Common myeloid progenitor, CD34-positive (primary cell): ENCODE measurements around the gene BLOC1S3.

ENCODE experiments used
- CTCF ChIA-PET: fragments of 350-600 bp; sonication (Branson Sonifier 250); formaldehyde crosslinking; loops from one replicate; lab custom pipeline; 2021; ENCODE audit warnings: antibody characterized with exemption; lab: Charles Lee
- POLR2A ChIA-PET: fragments of 350-600 bp; sonication (Branson Sonifier 250); formaldehyde crosslinking; loops from one replicate; lab custom pipeline; 2021; ENCODE audit warnings: antibody characterized with exemption; lab: Charles Lee
- DNase-seq, 3 donors: peaks; one replicate each; pipeline versions ENCODE4 v3.0.0 to v3.0.0-alpha.2; 2013
- H3K27ac ChIP-seq, 2 experiments: 1 replicate in 1 of 2; 2 replicates in 1 of 2; pipeline ENCODE4 v1.7.0; 2013; ENCODE audit warnings: inconsistent platforms in 2 of 2, low read length in 2 of 2, mild to moderate bottlenecking in 2 of 2, low read depth in 1 of 2, moderate library complexity in 1 of 2; ENCODE audit not compliant: severe bottlenecking in 2 of 2, insufficient read depth in 1 of 2, poor library complexity in 1 of 2
- H3K27me3 ChIP-seq, 5 experiments: replicated peaks in 2 of 5; 1 replicate in 3 of 5; 2 replicates in 2 of 5; pipeline versions ENCODE4 v1.6.1 to v1.7.0; 2013; ENCODE audit warnings: low read length in 4 of 5, mild to moderate bottlenecking in 2 of 5, moderate library complexity in 2 of 5, inconsistent platforms in 1 of 5; ENCODE audit not compliant: insufficient read depth in 5 of 5, control insufficient read depth in 4 of 5
- H3K36me3 ChIP-seq, 4 experiments: 1 replicate in 2 of 4; 2 replicates in 2 of 4; pipeline versions ENCODE4 v1.6.1 to v1.7.0; 2013; ENCODE audit warnings: low read length in 3 of 4, control low read depth in 1 of 4, mild to moderate bottlenecking in 1 of 4; ENCODE audit not compliant: control insufficient read depth in 4 of 4, insufficient read depth in 4 of 4
- H3K4me1 ChIP-seq, 4 experiments: 1 replicate in 3 of 4; 2 replicates in 1 of 4; pipeline versions ENCODE4 v1.6.1 to v1.7.1; 2013; ENCODE audit warnings: low read length in 3 of 4, mild to moderate bottlenecking in 3 of 4, control low read depth in 1 of 4, inconsistent platforms in 1 of 4, moderate library complexity in 1 of 4; ENCODE audit not compliant: control insufficient read depth in 4 of 4, insufficient read depth in 4 of 4; ENCODE audit errors: control extremely low read depth in 1 of 4
- H3K4me3 ChIP-seq, 7 experiments: 1 replicate in 4 of 7; 2 replicates in 3 of 7; pipeline versions ENCODE4 v1.5.1 to v1.7.0; 2013; ENCODE audit warnings: mild to moderate bottlenecking in 7 of 7, low read length in 6 of 7, moderate library complexity in 6 of 7, inconsistent platforms in 2 of 7, low read depth in 2 of 7, control low read depth in 1 of 7; ENCODE audit not compliant: insufficient read depth in 4 of 7, control insufficient read depth in 1 of 7; ENCODE audit errors: extremely low read depth in 1 of 7
- H3K9me3 ChIP-seq, 5 experiments: 1 replicate in 4 of 5; 2 replicates in 1 of 5; pipeline versions ENCODE4 v1.6.1 to v1.7.1; 2013; ENCODE audit warnings: low read length in 4 of 5, mild to moderate bottlenecking in 2 of 5, inconsistent platforms in 1 of 5, low read depth in 1 of 5, moderate library complexity in 1 of 5; ENCODE audit not compliant: control insufficient read depth in 4 of 5, insufficient read depth in 2 of 5; ENCODE audit errors: control extremely low read depth in 1 of 5
- WGBS: methylation state at CpG from one replicate; pipeline ENCODE4 v1.1.5; 2013; ENCODE audit not compliant: insufficient coverage; 5-methylcytosine and 5-hydroxymethylcytosine counted together

BLOC1S3 gene

DNA sequence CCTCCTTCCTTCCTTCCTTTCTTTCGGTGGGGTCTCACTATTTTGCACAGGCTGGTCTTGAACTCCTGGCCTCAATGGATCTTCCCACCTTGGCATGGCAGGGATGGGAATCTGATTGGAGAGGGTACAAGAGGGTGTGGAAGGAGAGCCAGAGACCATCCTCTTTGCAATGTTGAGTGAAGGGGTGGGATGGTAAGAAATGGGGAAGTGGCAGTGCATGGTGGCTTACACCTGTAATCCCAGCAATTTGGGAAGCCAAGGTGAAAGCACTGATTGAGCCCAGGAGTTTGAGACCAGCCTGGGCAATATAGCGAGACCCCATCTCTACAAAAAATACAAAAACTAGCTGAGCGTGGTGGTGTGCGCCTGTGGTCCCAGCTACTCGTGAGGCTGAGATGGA, 5.5 kb downstream of the BLOC1S3 start:
- CTCF ChIA-PET, result interaction anchor here (1.1 to 2.3 kb wide), 3 partner anchors 8 to 44 kb away, joined by 3 to 9 read pairs (median 4); no protein-coding TSS in a partner anchor
- Histone ChIP-seq H3K36me3 (peaks cover 0 to 8% (median 4%) of the 10 kb centered on the region in 4 experiments), H3K27me3 (no peaks in the 10 kb centered on the region), H3K27ac (no peak overlapping the region), H3K4me1 (peaks cover 0 to 30% (median 22%) of the 10 kb centered on the region in 4 experiments), H3K4me3 (no peak overlapping the region), H3K9me3 (no peaks in the 10 kb centered on the region)
- POLR2A ChIA-PET, result no interaction called here
- WGBS, result 100% methylated on average over 4 of the region's 5 CpGs
- no peak for DNase-seq

DNA sequence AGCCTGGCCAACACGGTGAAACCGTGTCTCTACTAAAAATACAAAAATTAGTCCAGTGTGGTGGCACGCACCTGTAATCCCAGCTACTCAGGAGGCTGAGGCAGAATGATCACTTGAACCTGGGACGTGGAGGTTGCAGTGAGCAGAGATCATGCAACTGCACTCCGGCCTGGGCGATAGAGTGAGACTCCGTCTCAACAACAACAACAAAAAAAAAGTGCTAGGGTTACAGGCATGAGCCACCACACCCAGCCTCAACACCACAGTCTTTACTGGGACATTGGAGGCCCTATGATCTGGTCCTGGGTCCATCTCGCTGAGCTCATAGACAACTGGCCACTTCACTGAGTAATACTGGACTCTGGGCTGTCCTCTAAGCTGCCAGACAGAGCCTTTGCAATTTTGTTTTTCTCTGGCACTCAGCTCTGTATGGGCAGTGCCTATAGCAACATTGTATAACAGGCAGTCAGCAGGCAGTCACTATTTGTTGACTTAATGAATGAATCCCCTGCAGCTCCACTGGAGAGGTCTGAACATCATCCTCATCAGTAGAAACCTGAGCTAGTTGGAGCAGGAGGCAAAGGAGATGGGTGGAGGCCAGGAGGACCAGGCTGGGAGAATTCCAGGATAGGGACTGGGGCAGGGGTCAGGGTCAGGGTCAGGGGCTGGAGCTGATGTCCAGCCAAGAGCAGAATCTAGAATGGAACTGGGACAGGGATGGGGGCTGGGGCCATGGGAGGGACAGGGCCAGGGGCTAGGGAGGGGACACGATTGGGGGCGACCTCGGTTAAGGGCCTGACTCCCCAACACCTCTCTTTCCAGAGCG, 8.1 kb downstream of the BLOC1S3 start:
- 93% methylated on average over 7 of the region's 12 CpGs for WGBS
- H3K4me3 ChIP-seq, result no peak overlapping the region
- no peak for DNase-seq
- ChIA-PET CTCF (interaction anchor here (0.7 to 2.6 kb wide), 9 partner anchors 9 to 107 kb away, joined by 3 to 15 read pairs (median 4); partner anchors contain the start of gene GEMIN7), POLR2A (interaction anchor here (0.5 kb wide), 1 partner anchor 1493 kb away, joined by 3 read pairs; no protein-coding TSS in a partner anchor)
- peaks cover 0 to under 1% (median under 1%) of the 10 kb centered on the region in 4 experiments for H3K36me3 ChIP-seq
- no peak overlapping the region for H3K27ac ChIP-seq
- H3K27me3 ChIP-seq, result no peaks in the 10 kb centered on the region
- H3K4me1 ChIP-seq, result peaks cover 0 to 14% (median 11%) of the 10 kb centered on the region in 4 experiments
- H3K9me3 ChIP-seq, result no peaks in the 10 kb centered on the region

DNA sequence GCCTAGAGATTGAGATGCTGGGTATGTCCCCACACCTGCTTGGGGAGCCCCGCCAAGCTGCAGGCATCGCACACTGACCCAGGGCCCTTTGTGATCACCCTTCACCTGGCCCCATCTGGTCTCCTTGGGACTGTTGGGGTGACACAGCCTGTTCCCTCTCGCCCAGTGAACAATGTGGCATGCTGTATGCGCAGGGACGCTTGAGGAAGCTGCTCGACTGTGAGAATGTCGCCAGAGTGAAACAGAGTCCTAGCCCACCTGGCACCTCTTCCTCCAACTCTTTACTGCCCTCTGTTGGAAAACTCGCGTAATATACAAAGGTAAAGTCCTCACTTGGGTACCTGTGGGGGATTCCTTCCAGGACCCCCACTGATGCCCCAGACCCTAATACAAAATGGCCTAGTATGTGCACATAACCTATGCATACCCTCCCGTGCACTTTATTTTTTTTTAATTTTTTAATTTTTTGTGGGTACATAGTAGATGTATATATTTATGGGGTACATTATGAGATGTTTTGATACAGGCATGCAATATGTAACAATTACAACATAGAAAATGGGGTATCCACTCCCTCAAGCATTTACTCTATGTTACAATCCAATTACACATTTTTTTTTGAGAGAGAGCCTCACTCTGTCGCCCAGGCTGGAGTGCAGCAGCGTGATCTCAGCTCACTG, 9.0 kb downstream of the BLOC1S3 start:
- Histone ChIP-seq H3K27ac (no peak overlapping the region), H3K27me3 (no peaks in the 10 kb centered on the region), H3K4me1 (peaks cover 0 to 14% (median 11%) of the 10 kb centered on the region in 4 experiments), H3K9me3 (no peaks in the 10 kb centered on the region), H3K36me3 (no peaks in the 10 kb centered on the region), H3K4me3 (no peak overlapping the region)
- CTCF ChIA-PET, result interaction anchor here (0.7 to 2.6 kb wide), 7 partner anchors 8 to 108 kb away, joined by 3 to 15 read pairs (median 4); partner anchors contain the start of gene GEMIN7
- POLR2A ChIA-PET, result no interaction called here
- 47% methylated on average over 9 of the region's 12 CpGs for WGBS
- peak; percentile 42 to 67 (median 62) for DNase-seq

DNA sequence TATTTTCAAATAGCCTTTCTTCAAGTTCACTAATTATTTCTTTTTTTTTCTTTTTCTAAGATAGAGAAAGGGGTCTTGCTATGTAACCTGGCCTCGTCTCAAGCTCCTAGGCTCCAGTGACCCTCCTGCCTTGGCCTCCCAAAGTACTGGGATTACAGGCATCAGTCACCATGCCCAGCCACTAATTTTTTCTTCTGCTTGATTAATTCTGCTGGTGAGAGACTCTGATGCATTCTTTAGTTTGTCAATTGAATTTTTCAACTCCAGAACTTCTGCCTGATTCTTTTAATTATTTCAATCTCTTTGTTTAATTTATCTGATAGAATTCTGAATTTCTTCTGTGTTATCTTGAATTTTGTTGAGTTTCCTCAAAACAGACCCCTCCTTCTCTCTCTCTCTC, 11.4 kb downstream of the BLOC1S3 start:
- POLR2A ChIA-PET, result no interaction called here
- H3K9me3 ChIP-seq, result no peaks in the 10 kb centered on the region
- H3K36me3 ChIP-seq, result no peaks in the 10 kb centered on the region
- H3K27ac ChIP-seq, result no peak overlapping the region
- no peak overlapping the region for H3K4me3 ChIP-seq
- peaks cover 0 to 7% (median 5%) of the 10 kb centered on the region in 4 experiments for H3K4me1 ChIP-seq
- no CpG with 5 or more reads among the region's 1 CpG for WGBS
- CTCF ChIA-PET, result no interaction called here
- no peak for DNase-seq
- no peaks in the 10 kb centered on the region for H3K27me3 ChIP-seq

DNA sequence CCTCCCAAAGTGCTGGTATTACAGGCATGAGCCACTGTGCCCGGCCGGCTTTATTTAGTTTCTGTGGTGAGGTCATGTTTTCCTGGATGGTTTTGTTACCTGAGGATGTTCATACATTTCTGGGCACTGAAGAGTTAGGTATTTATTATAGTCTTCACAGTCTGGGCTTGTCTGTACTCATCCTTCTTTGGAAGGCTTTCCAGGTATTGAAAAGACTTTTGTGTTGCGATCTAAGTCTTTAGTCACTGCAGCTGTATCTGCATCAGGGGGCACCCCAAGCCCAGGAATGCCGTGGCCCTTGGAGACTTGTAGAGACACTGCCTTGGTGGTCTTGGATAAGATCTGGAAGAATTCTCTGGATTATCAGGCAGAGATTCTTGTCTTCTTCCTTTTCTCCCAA, 12.8 kb downstream of the BLOC1S3 start:
- H3K36me3 ChIP-seq, result no peaks in the 10 kb centered on the region
- no peaks in the 10 kb centered on the region for H3K9me3 ChIP-seq
- ChIA-PET POLR2A (no interaction called here), CTCF (no interaction called here)
- WGBS, result 88% methylated on average over 4 of the region's 4 CpGs
- peaks cover 0 to 4% (median 3%) of the 10 kb centered on the region in 4 experiments for H3K4me1 ChIP-seq
- no peak overlapping the region for H3K4me3 ChIP-seq
- no peak overlapping the region for H3K27ac ChIP-seq
- DNase-seq, result no peak
- H3K27me3 ChIP-seq, result no peaks in the 10 kb centered on the region

DNA sequence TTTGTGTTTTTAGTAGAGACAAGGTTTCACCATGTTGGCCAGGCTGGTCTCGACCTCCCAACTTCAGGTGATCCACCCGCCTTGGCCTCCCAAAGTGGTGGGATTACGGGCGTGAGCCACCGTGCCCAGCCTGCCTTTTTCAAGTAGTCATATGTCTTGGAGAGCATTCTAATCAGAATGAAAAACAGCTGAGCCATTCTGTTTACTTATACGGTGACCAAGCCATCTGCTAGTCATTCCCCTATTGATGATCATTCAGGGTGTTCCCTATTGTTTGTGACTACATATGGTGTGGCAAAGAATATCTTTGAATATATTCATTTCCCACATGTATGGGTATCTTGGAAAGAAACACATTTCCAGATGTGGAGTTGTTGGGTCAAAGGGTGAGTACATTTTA, 17.2 kb downstream of the BLOC1S3 start:
- Histone ChIP-seq H3K27ac (no peak overlapping the region), H3K4me1 (no peaks in the 10 kb centered on the region), H3K9me3 (no peaks in the 10 kb centered on the region), H3K27me3 (peaks cover 0 to 3% (median 0%) of the 10 kb centered on the region in 5 experiments), H3K4me3 (no peak overlapping the region), H3K36me3 (no peaks in the 10 kb centered on the region)
- 100% methylated on average over 1 of the region's 6 CpGs for WGBS
- DNase-seq, result no peak
- POLR2A ChIA-PET, result no interaction called here
- CTCF ChIA-PET, result interaction anchor here (0.8 to 1.2 kb wide), 2 partner anchors 9 to 47 kb away, joined by 3 to 4 read pairs; no protein-coding TSS in a partner anchor
